K562 treated with DMSO at 1 percent for 4 hours (cell line): ENCODE data around the gene DENND2C. TPM values are rescaled to one million over a fixed set of nuclear protein-coding genes. Genes with fewer than 3 reads are reported as not detected.

Experiments used
- total RNA-seq: library from RNA; unstranded; fragments of 300-600 nt; gene quantifications from 2 replicates; pipeline ENCODE4 v1.2.3, GENCODE V29; 2022; ENCODE audit not compliant: insufficient read depth

The DENND2C gene, protein sequence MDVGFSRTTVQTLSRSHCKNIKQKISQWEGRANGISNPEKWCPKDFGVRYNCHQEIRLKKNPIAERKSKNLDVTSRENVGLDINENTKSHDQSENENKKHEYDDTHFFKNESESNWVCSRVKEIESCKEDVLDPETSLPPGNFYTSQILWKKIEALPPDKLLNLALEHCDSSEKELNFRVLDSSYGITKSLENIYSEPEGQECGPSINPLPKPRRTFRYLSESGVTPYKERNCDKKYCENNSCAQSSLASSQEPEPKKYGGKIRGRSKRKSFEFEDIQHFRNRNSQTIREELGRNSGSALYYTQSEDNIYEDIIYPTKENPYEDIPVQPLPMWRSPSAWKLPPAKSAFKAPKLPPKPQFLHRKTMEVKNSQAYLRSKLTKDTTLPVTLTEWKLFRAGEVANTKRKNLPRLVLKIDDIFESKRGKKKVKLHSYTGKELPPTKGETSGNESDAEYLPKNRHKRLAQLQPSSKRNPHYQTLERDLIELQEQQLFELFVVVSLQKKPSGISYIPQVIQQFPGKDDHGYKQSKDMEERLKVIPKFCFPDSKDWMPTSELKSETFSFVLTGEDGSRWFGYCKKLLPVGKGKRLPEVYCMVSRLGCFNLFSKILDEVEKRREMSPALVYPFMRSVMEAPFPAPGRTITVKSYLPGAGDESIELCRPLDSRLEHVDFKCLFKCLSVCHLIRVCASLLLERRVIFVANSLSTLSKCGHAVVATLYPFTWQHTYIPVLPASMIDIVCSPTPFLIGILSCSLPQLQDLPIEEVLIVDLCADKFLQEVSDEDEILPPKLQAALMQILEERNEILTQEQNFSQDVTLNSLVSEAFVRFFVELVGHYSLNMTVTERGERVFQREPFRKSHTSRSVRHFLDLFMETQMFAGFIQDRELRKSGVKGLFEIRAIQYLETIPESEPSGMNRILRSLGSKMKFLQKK
- total RNA-seq: not detected in 2 replicates

GRCh38 chr1:114669562-114670082, at the start of gene DENND2C:
Gene DENND2C (minus strand): TSS chr1:114670049. CDS start chr1:114625984, 44,065 bp downstream.

DNA sequence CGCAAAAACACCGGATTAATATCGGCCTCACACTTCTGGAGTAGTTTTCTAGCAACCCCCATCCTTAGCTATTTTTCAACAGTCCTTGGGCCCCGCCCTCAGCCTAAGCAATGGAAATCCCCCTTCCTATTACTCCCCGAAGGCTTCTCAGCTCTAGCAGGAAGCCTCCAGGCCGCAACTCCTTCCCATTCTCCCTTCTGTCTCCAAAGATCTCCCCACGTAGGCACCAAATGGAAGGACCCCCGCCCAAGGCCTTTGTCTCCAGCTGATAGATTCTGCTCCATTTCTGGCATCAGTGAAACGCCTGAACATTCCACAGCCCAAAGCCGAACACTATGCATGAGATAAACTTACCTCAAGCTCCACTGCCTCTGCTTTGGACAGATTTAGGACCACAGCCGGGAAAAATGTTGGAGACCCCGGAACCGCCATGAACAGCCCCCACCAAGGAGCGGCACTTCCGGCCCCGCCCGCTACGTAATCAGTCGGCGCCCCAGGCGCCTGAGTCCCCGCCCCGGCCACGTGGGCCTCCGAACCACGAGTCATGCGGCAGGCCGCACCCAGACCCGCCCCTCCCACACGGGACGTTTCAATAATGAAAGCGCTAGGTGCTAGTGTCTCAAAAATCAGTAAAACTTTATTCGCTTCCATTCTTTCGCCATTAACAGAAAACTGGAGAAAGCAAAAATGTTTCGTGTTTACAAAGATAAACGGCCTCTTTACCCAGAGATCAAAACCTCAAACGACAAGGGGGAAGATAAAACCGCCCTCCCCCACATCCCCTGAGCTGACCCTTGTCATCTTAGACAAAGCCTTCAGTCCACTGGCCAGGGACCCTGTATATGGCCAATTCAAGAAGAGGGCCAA, 46.7 kb upstream of the DENND2C start, which contains the start of gene NRAS:
NRAS (minus strand) TSS at position 468 of the 867 bp plus-strand sequence. CDS start 611 bp downstream, outside the sequence.

DNA sequence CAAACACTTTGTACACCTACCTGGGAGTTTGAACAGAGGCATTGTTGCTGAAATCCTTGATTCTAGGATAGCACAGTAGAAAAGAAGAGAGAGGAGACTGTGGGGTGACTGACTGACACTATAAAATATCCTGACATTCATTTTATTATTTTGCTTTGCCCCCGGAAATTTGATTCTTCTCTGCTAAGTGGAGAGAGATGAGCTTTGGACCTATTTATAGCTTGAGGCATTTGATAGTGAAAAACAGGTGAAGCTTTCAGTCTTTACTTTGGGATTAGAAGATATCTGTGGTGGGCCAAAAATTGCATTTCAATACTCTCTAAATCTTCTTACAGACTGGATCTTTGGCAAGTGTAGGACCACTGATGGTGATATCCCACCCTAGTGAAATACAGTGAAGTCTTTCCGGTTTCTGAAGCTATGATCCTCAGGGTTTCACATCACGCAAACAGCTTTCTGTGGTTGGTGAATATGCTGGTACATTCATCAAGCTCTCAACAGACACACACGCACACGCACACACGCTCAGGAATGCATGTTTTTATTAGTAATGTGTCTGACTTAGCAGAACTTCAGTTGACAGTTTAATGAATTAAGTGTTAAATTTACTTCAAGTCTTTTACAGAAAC, 25.7 kb upstream of the DENND2C start, which contains the start of gene AMPD1:
AMPD1 (minus strand) TSS at position 117 of the 629 bp plus-strand sequence; CDS start at position 42, 75 bp downstream.

DNA sequence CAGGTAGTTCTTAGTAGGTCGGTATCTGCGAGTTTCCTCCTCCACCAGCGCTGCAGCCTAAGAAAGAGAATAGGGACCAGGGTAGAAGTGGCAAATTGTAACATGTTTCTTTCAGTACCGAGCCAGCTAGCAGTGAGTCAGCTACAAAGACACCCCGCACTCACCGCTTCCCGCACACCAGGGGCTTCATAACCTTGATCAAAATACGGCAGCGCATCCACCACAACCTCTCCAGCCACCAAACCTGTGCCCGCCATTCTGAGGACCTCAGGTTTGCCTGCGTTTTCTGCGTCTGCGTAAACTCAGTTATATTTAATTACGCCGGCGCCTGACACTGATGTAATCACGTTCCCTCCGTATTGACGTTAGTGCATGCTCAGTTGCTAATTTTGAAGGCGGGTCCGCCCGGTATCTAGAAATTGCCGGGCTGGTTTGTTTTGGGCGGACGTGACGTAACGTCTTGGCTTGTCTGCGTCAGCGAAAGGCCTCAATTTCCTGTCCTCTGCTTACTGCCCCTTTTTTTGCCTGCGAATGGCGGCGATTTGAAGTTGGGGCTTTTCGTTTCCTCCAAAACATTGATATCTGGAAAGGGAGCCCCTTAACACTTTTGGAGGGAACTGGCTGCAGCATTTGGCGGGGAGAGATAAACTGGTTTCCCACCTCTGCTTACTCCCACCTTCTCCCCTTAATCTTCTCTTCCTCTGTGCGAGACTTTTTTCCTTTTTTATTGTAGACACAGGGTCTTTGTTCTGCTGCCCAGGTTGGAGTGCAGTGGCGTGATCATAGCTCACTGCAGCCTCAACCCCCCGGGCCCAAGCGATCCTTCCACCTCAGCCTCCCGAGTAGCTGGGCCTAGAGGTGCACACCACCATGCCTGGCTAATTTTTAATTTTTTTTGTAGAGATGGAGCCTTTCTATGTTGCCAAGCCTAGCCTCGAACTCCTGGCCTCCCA, 88.2 kb downstream of the DENND2C start, which contains the start of gene BCAS2:
BCAS2 (minus strand) TSS at position 281 of the 953 bp plus-strand sequence; CDS start at position 257, 24 bp downstream.

Other genes starting within 250 kb of the DENND2C start
- 16.3 and 20.9 TPM in 2 replicates for gene TRIM33, start 158.8 kb downstream of the DENND2C start, total RNA-seq
- gene BCAS2, start 88.4 kb downstream of the DENND2C start, total RNA-seq: 48.1 and 51.4 TPM in 2 replicates
- not detected in 2 replicates for gene AMPD1, start 25.5 kb upstream of the DENND2C start, total RNA-seq
- 23.5 and 24.9 TPM in 2 replicates for gene NRAS, start 46.7 kb upstream of the DENND2C start, total RNA-seq
- 208 and 215 TPM in 2 replicates for gene CSDE1, start 87.9 kb upstream of the DENND2C start, total RNA-seq
- 38.2 and 48.4 TPM in 2 replicates for gene SIKE1, start 110.6 kb upstream of the DENND2C start, total RNA-seq
- gene SYCP1, start 184.8 kb upstream of the DENND2C start, total RNA-seq: not detected in 2 replicates